ENCODE data around the gene A4GALT.

The A4GALT gene

GRCh38 chr22:42653999-42654398 lies 66.7 kb downstream of the A4GALT start:
- in situ Hi-C loops (cut with HindIII; ENCODE audit: low sequenced_read_pairs) = no loop called here

GRCh38 chr22:42651134-42651533 lies 69.5 kb downstream of the A4GALT start:
- in situ Hi-C loops (cut with HindIII; ENCODE audit: low sequenced_read_pairs) = no loop called here

DNA sequence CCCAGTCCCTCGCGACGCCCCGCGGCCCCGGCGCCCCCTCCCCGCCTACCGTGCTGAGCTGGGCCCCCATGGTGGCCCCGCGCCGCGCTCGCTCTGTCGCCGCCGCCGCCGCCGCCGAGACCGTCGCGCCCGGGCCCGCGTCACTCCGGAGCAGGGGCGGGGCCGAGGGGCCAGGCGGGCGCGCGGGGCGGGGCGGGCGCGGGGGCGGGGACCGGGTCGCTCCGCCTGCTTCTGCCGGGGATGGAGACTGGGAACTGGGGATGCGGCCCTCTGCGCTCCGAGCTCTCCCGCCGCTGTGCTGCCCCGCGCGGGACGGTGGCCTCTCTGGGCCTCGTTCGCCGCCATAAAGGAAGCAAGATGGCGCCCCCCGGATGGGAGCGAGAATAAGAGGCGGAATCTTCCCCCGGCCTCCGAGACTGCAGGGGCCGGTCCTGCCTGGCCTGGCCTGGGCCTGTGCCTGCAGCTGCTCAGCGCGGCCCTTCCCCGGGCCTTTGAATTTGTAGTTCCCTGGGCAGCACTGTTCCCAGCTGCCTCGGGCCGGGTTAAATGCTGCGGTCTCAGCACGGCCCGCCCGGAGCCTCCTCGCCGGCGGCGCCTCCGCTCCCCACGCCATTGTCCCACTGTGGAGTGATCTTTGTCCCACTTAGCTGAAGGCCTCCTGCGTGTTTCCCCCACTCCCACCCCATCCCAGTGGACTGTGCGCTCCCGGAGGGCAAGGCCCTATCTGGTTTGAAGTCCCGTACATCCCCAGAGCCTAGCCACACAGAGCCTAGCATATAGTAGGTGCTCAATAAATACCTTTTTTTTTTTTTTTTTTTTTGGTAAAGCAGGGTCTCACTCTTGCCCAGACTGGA lies 71.2 kb downstream of the A4GALT start, which contains the start of gene CYB5R3:
Gene CYB5R3 (minus strand): TSS at position 147 of the 854 bp plus-strand sequence. CDS start 77 bp downstream, at position 70.
- in situ Hi-C loops (cut with HindIII; ENCODE audit: low sequenced_read_pairs) = no loop called here

GRCh38 chr22:42648368-42649245 lies 72.1 kb downstream of the A4GALT start:
- in situ Hi-C loops (cut with HindIII; ENCODE audit: low sequenced_read_pairs) = no loop called here

- in situ Hi-C loops (cut with HindIII; ENCODE audit: low sequenced_read_pairs) = no loop called here
Measured at GRCh38 chr22:42648017-42648367, 72.7 kb downstream of the A4GALT start.

- in situ Hi-C loops (cut with HindIII; ENCODE audit: low sequenced_read_pairs) = no loop called here
Measured at GRCh38 chr22:42646569-42647525, 73.8 kb downstream of the A4GALT start.

DNA sequence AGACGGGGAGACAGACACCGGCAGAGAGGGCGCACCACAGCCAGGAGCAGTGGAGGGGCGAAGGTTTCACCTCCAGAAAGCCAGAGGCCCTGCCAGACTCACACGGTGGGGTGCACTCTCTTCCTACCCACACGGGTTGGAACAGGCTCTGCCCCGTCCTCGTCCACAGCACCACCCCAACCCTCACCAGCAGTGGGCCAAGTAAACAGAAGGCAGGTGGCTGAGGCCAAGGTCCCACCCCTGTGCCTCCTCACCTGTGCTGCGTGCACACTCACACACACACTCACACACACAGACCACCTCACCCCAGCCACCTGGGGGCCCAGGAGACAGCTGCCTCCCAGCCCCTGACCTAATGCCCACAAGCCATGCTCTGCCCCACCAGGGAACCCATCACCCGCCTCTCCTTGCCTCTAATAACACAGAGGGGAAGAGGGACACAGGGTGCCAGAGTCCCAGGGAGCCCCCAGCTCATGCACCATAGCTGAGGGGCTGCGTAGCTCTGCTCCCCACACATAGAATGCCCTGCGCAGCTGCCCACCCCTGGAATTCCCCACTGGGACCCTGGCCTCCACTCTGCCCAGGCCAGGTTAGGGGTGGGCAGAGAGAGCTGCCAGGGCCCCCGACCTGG lies 74.6 kb downstream of the A4GALT start:
- in situ Hi-C loops (cut with HindIII; ENCODE audit: low sequenced_read_pairs) = no loop called here

- in situ Hi-C loops (cut with HindIII; ENCODE audit: low sequenced_read_pairs) = no loop called here
Measured at GRCh38 chr22:42645341-42645937, 75.2 kb downstream of the A4GALT start.

GRCh38 chr22:42644422-42645340 lies 76.0 kb downstream of the A4GALT start:
- in situ Hi-C loops (cut with HindIII; ENCODE audit: low sequenced_read_pairs) = no loop called here

GRCh38 chr22:42643634-42644421 lies 76.8 kb downstream of the A4GALT start:
- in situ Hi-C loops (cut with HindIII; ENCODE audit: low sequenced_read_pairs) = no loop called here

DNA sequence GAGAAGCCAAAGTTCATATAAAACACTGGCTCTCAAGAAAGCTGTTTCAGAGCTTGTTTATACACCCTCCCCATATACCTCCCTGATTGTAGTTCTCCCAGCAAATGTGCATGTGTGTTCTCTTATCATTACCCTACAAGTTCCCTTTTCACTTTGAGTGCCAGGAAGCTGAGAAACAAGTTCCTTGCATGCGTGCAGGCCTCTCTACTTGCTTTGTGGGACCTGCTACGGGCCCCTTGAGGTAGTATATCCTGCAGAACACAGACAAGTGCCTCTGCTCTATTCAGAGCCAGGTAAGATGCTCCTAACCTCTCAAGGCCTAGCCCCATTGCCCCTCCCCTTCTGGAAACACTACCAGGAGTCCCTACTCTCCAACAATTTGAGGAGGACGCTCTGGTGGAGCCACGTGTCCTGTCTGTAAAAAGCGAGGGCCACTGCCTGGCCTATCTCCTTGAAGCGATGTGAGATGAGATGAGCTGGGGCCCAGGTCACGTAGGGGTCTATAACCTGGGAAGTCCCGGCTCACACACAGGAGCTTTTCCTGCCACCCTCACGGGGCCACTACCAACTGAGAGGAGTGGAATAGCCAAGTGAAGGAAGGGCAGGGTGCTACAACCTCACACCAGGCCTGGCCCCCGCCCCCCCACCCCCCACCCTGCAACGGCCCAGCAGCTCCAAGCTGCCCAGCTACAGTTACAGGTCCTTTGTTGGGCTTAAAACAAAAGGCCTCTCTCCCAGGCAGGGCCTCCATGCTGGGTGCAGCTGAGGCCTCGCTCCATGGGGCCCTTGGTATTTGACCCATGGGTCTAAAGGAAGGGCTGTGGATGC lies 77.7 kb downstream of the A4GALT start:
- in situ Hi-C loops (cut with HindIII; ENCODE audit: low sequenced_read_pairs) = no loop called here
